Iris pigment epithelial cell (primary cell): Measurements from ENCODE around the gene TGFB1I1.

ENCODE experiments used
- DNase-seq: peaks from one replicate; pipeline ENCODE4 v3.0.0-alpha.2; 2011; ENCODE audit warnings: low read depth

TGFB1I1 gene

GRCh38 chr16:31452631-31453106 is 19.3 kb upstream of the TGFB1I1 start:
- peak; percentile 92 for DNase-seq

GRCh38 chr16:31453255-31454204 is 18.4 kb upstream of the TGFB1I1 start:
- DNase-seq: peak; percentile 63

GRCh38 chr16:31455601-31456314 is 16.2 kb upstream of the TGFB1I1 start:
- DNase-seq: peak; percentile 45

GRCh38 chr16:31456988-31457360 is 15.0 kb upstream of the TGFB1I1 start:
- DNase-seq: no peak

GRCh38 chr16:31458073-31458843 is 13.7 kb upstream of the TGFB1I1 start:
- peak; percentile 67 for DNase-seq

GRCh38 chr16:31458844-31459686 is 12.9 kb upstream of the TGFB1I1 start, which contains the start of gene ARMC5:
Gene ARMC5 (plus strand): TSS chr16:31459501. CDS start chr16:31459525, 24 bp downstream.
- peak; percentile 99 for DNase-seq

- peak; percentile 98 for DNase-seq
These were observed 12.0 kb upstream of the TGFB1I1 start for GRCh38 chr16:31459687-31460581.

- peak; percentile 69 for DNase-seq
These were observed 11.4 kb upstream of the TGFB1I1 start for GRCh38 chr16:31460582-31461002.

GRCh38 chr16:31461201-31461920 is 10.6 kb upstream of the TGFB1I1 start:
- no peak for DNase-seq

- no peak for DNase-seq
These were observed 9.8 kb upstream of the TGFB1I1 start for GRCh38 chr16:31461921-31462804.

- DNase-seq: no peak
These were observed 7.6 kb upstream of the TGFB1I1 start for GRCh38 chr16:31464348-31464769.

- DNase-seq: no peak
These were observed 7.1 kb upstream of the TGFB1I1 start for GRCh38 chr16:31464781-31465260.

- DNase-seq: no peak
These were observed 6.1 kb upstream of the TGFB1I1 start for GRCh38 chr16:31465788-31466370.

GRCh38 chr16:31466381-31466841 is 5.5 kb upstream of the TGFB1I1 start:
- DNase-seq: no peak

- no peak for DNase-seq
These were observed 4.7 kb upstream of the TGFB1I1 start for GRCh38 chr16:31467151-31467773.

- no peak for DNase-seq
These were observed 4.1 kb upstream of the TGFB1I1 start for GRCh38 chr16:31467858-31468257.

GRCh38 chr16:31470615-31471014 is 1.3 kb upstream of the TGFB1I1 start:
- DNase-seq: no peak
